ENCODE results near the gene MYO10.

MYO10 gene

GRCh38 chr5:16863469-16863946 is 72.6 kb downstream of the MYO10 start:
- no peak overlapping the region for H3K4me3 ChIP-seq (ENCODE audit: low read depth, low read length)
- no peak for TF ChIP-seq CTCF (IDR thresholded peaks at IDR 0.05; ENCODE audit: low read depth, low read length)

- no peak overlapping the region for H3K4me3 ChIP-seq (ENCODE audit: low read depth, low read length)
- no peak for TF ChIP-seq CTCF (IDR thresholded peaks at IDR 0.05; ENCODE audit: low read depth, low read length)
Measured at GRCh38 chr5:16862777-16863176, 73.3 kb downstream of the MYO10 start.

GRCh38 chr5:16859346-16859745 is 76.7 kb downstream of the MYO10 start:
- no peak for TF ChIP-seq CTCF (IDR thresholded peaks at IDR 0.05; ENCODE audit: low read depth, low read length)
- H3K4me3 ChIP-seq (ENCODE audit: low read depth, low read length) = no peak overlapping the region

- no peak for TF ChIP-seq CTCF (IDR thresholded peaks at IDR 0.05; ENCODE audit: low read depth, low read length)
Measured at GRCh38 chr5:16858151-16858550, 77.9 kb downstream of the MYO10 start.

GRCh38 chr5:16857635-16858034 is 78.5 kb downstream of the MYO10 start:
- TF ChIP-seq CTCF (IDR thresholded peaks at IDR 0.05; ENCODE audit: low read depth, low read length) = no peak
- H3K4me3 ChIP-seq (ENCODE audit: low read depth, low read length) = no peak overlapping the region

More at GRCh38 chr5:16858151-16858550, 77.9 kb downstream of the MYO10 start:
- H3K4me3 ChIP-seq (ENCODE audit: low read depth, low read length) = no peak overlapping the region

GRCh38 chr5:16856531-16856930 is 79.6 kb downstream of the MYO10 start:
- no peak for TF ChIP-seq CTCF (IDR thresholded peaks at IDR 0.05; ENCODE audit: low read depth, low read length)
- H3K4me3 ChIP-seq (ENCODE audit: low read depth, low read length) = no peak overlapping the region

- no peak for TF ChIP-seq CTCF (IDR thresholded peaks at IDR 0.05; ENCODE audit: low read depth, low read length)
Measured at GRCh38 chr5:16855898-16856297, 80.2 kb downstream of the MYO10 start.

More at GRCh38 chr5:16855898-16856297, 80.2 kb downstream of the MYO10 start:
- H3K4me3 ChIP-seq (ENCODE audit: low read depth, low read length) = no peak overlapping the region
